Prostate gland (tissue), 2 donors: ENCODE data around the gene PLEKHA7. TPM values are rescaled to one million over a fixed set of nuclear protein-coding genes. Genes with fewer than 3 reads are reported as not detected.
"Not testable (repeated sequence)": the region's sequence is repeated elsewhere in the genome, so short reads cannot be mapped to it uniquely, and the experiment has no call there.

Experiments used
- DNase-seq: peaks from one replicate; pipeline ENCODE4 v3.0.0-alpha.2; 2019; ENCODE audit warnings: low spot score
- H3K27ac ChIP-seq, 2 donors: fragments of 200-600 bp; sonication (generic); 2 replicates each; pipeline ENCODE4 v1.5.1; 2017 to 2019
- H3K27me3 ChIP-seq: fragments of 200-600 bp; sonication (generic); replicated peaks from 2 replicates; pipeline ENCODE4 v1.5.1; 2019; ENCODE audit not compliant: insufficient read depth
- H3K36me3 ChIP-seq, 2 donors: fragments of 200-600 bp; sonication (generic); 1 replicate in 1 of 2; 2 replicates in 1 of 2; pipeline versions ENCODE4 v1.5.1 to v1.8.1; 2017 to 2019
- H3K4me1 ChIP-seq: fragments of 200-600 bp; sonication (generic); replicated peaks from 2 replicates; pipeline ENCODE4 v1.5.1; 2019
- H3K4me3 ChIP-seq, 2 donors: fragments of 200-600 bp; sonication (generic); 2 replicates each; pipeline ENCODE4 v1.5.1; 2017 to 2019
- H3K9me3 ChIP-seq: fragments of 200-600 bp; sonication (generic); 2 replicates; pipeline ENCODE4 v1.5.1; 2017
- CTCF ChIP-seq, 4 experiments: fragments of 200-600 bp in 2 of 4; fragments of 450-650 bp in 2 of 4; sonication (generic) in 2 of 4; IDR thresholded peaks; 1 replicate in 3 of 4; 2 replicates in 1 of 4; pipeline ENCODE4 v1.5.1; 2016 to 2019; ENCODE audit warnings: antibody characterized with exemption in 4 of 4, mild to moderate bottlenecking in 2 of 4, moderate library complexity in 2 of 4
- POLR2A ChIP-seq: fragments of 450-650 bp; IDR thresholded peaks from one replicate; pipeline ENCODE4 v1.6.1; 2016; ENCODE audit warnings: antibody characterized with exemption, mild to moderate bottlenecking
- POLR2AphosphoS5 ChIP-seq: sonication (generic); formaldehyde crosslinking; IDR thresholded peaks from one replicate; pipeline ENCODE4 v1.6.1; 2017; ENCODE audit warnings: antibody characterized with exemption
- WGBS: methylation state at CpG from one replicate; pipeline ENCODE4 v1.1.5; 2018; 5-methylcytosine and 5-hydroxymethylcytosine counted together
- intact Hi-C: fragments of 100-400 bp; cut with DNase I; formaldehyde crosslinking; loops from one replicate; pipeline ENCODE4 v1.14.2; 2022
- total RNA-seq, 2 donors: library from RNA; depleted of rRNA; stranded (reverse); fragments of >200 nt; gene quantifications; one replicate each; pipeline ENCODE4 v1.1.0, GENCODE V29; 2016

Gene PLEKHA7
- total RNA-seq, 2 donors from 2014 or later, result 14.6 to 38.3 TPM

GRCh38 chr11:16867097-16867496 lies 147.1 kb downstream of the PLEKHA7 start:
- Histone ChIP-seq H3K4me3 (no peak overlapping the region), H3K36me3 (no peaks in the 10 kb centered on the region), H3K27ac (no peak overlapping the region), H3K27me3 (no peaks in the 10 kb centered on the region), H3K9me3 (no peaks in the 10 kb centered on the region), H3K4me1 (no peaks in the 10 kb centered on the region)
- intact Hi-C loops, result no loop called here
- TF ChIP-seq POLR2AphosphoS5, result no peak
- TF ChIP-seq CTCF (IDR thresholded peaks at IDR 0.05), result no peak
- no peak for TF ChIP-seq POLR2A
- WGBS, result 69% methylated on average over 1 of the region's 1 CpG
- no peak for DNase-seq

- WGBS, result 92% methylated on average over 1 of the region's 1 CpG
- H3K4me3 ChIP-seq, DNase-seq, H3K4me1 ChIP-seq, intact Hi-C loops, H3K9me3 ChIP-seq, H3K27me3 ChIP-seq, H3K36me3 ChIP-seq, H3K27ac ChIP-seq: not testable (repeated sequence)
Observed at GRCh38 chr11:16864428-16864827, 149.8 kb downstream of the PLEKHA7 start.

- no peaks in the 10 kb centered on the region for H3K4me1 ChIP-seq
- TF ChIP-seq POLR2A (no peak), CTCF (IDR thresholded peaks at IDR 0.05) (no peak), POLR2AphosphoS5 (no peak)
- intact Hi-C loops, result no loop called here
- no peaks in the 10 kb centered on the region for H3K9me3 ChIP-seq
- no peak overlapping the region for H3K27ac ChIP-seq
- no peak for DNase-seq
- no peaks in the 10 kb centered on the region for H3K27me3 ChIP-seq
- H3K4me3 ChIP-seq, result no peak overlapping the region
- no peaks in the 10 kb centered on the region for H3K36me3 ChIP-seq
- 63% methylated on average over 10 of the region's 10 CpGs for WGBS
Observed at GRCh38 chr11:16863389-16863788, 150.8 kb downstream of the PLEKHA7 start.

GRCh38 chr11:16862726-16863125 lies 151.5 kb downstream of the PLEKHA7 start:
- no peak for DNase-seq
- Histone ChIP-seq H3K9me3 (no peaks in the 10 kb centered on the region), H3K4me1 (no peaks in the 10 kb centered on the region), H3K27ac (no peak overlapping the region), H3K4me3 (no peak overlapping the region), H3K36me3 (no peaks in the 10 kb centered on the region), H3K27me3 (no peaks in the 10 kb centered on the region)
- WGBS, result 84% methylated on average over 3 of the region's 3 CpGs
- intact Hi-C loops, result no loop called here
- TF ChIP-seq POLR2A (no peak), POLR2AphosphoS5 (no peak), CTCF (IDR thresholded peaks at IDR 0.05) (no peak)

- no peak for DNase-seq
- H3K36me3 ChIP-seq, result no peaks in the 10 kb centered on the region
- no peaks in the 10 kb centered on the region for H3K4me1 ChIP-seq
- H3K27ac ChIP-seq, result no peak overlapping the region
- intact Hi-C loops, result no loop called here
- H3K9me3 ChIP-seq, result no peaks in the 10 kb centered on the region
- TF ChIP-seq CTCF (IDR thresholded peaks at IDR 0.05) (no peak), POLR2A (no peak), POLR2AphosphoS5 (no peak)
- WGBS, result 81% methylated on average over 3 of the region's 3 CpGs
- H3K4me3 ChIP-seq, result no peak overlapping the region
- H3K27me3 ChIP-seq, result no peaks in the 10 kb centered on the region
Observed at GRCh38 chr11:16861862-16862261, 152.4 kb downstream of the PLEKHA7 start.
